Right hindlimb (tissue), 1 donor: Measurements from ENCODE around the gene RGS7.
A peak's percentile ranks its signal among the peaks of the same experiment; 100 is the strongest.

Source experiments
- DNase-seq: peaks from one replicate; pipeline ENCODE4 v3.0.0-alpha.2; 2018

The RGS7 gene

DNA sequence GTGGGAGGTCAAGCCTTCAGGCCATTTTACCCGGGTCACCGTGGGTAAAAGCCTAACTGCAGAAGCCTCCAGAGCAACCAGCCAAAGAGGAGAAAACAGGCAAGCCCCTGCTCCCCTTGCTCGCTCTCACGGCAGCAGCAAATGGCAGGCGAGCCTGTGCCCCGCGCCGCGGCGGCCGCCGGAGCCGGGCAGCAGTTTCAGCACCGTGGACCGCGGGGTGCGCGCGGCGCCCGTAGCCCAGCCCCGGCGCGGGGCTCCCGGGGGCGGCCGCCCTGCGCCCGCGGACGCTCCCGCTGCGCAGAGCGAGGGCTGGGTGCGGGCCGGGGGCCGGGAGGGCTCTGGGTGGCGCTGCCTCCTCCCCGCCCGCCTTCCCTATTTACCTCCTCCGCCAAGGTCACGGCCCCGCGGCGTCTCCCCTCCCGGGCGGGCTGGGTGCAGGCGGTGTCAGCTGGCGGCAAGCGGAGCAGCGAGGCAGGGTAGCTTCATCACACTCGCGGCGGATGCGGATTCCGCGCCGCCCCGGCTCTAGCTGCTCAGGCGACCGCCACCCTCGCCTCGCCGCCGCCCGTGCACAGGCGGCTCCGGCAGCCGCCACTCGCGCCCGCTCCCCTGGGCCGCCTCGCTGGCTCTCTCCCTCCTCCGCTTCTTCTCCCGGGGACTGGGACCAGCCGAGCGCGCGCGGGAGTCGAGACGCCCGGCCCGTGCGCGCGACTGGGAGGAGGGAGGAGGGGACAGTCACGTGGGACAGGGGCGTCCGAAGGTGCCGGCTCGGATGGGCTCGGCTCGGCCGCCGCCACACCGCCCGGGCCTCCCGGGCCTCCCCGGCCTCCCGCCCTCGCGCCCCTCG is at the start of gene RGS7:
TSS of gene RGS7 (minus strand) at position 687 of the 847 bp plus-strand sequence.
- DNase-seq: peak; percentile 69

DNA sequence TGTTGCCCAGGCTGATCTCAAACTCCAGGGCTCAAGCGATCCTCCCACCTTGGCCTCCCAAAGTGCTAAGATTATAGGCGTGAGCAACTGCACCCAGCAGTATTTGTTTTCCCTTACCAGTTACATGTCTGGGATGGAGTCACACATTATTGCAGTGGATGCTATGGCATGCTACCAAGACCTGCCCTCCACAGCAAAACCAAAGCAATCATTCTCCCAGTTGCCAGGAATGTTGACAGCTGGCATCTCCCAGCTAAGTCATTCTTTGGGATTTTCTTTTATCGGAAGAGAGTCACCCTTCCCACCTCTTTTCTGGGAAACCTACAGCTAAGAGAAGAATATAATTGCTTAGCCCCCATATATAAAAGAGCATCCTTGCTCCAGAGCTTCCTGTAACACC is 49.4 kb upstream of the RGS7 start:
- DNase-seq: no peak

DNA sequence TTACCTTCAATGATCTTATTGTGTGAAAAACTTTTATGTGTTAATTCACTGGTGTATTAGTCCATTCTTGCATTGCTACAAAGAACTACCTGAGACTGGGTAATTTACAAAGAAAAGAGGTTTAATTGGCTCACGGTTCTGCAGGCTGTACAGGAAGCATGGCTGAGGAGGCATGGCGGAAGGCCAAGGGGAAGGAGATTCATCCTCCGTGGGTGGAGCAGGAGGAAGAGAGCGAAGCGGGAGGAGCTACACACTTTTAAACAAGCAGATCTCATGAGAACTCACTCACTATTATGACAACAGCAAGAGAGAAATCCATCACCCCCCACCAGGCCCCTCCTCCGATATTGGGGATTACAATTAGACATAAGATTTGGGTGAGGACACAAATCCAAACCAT is 44.2 kb upstream of the RGS7 start:
- DNase-seq: no peak

DNA sequence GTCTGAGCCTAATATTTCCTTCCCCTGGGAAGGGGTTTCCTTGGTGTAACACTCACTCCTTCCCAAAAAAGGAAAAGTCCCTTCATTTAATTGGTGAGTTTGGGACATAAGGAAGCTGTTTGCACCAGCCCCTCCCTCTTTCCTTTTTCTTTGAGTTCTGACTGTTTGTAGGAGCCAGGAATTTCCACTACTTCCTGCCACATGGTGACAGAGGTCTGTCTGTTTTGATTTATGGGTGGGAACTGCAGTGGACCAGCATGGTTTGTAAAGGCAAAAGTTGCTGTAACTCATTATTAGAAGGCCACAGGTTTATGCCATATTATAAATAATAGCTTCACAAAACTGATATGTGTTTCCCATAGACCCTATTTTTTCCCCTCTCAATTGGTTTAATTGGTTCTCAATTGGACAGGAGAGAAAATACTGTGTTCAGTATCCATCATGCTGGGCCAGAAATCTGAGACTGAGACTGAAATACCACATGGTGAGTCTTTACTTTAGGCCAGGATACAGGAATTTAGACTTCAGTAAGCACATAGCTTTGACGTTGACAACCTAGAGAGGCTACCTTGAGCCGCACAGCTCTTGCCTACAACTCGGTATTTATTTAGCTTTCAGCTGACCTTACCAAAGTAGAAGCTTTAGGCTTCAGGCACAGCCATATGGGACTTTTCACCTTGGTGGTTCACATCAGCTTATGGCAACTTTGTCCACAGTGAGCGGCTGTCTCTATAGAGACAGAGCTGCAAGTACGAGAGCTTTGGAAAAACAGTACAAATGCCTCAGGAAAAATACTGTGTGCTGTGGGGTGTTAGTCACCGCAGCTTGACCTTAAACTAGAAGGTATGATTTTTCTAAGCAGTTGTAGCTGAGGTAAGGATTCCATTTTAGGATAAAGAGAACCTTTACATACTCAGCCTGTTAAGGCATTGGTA is 40.0 kb upstream of the RGS7 start:
- DNase-seq: no peak

DNA sequence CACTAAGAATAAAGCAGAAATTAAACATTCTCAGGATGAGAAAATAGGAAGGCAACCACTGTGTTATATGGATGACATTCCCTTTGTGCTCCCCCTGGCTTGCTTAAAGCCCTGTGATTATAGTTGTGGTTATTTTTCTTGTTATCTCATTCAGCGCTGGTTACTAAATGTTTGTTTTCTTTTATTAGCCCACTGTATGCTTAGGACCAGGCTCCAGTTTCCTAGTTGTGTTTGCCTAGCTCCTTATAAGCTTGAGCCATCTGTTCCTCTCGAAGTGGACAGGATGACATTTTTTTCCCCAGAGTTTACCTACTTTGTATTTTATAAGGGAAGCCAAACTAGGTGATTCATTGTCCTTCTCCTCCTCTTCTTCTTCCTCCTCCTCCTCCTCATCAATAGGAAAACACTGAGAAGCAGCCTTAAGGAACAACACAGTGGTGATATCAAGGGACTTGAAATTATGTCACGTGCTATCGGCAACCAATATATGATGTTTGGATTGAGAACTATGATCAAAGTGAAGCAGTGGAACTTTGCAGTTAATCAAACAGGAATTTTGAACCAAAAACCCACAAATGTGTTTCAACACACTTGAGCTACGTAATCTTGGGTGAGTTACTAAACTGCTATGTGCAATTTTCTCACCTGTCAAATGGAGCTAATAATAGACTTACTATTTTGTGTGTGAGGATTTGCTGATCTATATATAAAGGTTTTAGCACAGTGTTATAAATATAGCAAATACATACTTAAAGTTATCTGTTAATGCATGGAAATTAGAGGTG is 35.1 kb upstream of the RGS7 start:
- DNase-seq: no peak

DNA sequence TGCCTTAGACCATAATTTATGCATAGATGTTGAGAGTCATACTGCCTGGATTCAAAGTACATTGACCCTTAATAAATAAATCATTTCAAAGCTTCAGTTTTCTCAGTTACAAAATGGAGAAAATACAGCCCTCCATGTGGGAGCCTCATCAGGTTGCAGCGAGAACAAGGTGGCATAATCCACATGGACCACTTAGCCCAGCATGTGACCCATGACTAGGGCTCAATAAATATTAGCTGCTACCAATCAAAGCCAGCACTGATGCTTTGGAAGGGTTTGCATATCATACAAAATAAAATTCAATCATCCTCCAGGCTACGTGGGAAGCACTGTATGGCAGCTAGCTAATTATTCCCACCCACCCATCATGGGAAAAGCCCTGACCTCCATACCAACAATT is 33.5 kb upstream of the RGS7 start:
- DNase-seq: no peak

DNA sequence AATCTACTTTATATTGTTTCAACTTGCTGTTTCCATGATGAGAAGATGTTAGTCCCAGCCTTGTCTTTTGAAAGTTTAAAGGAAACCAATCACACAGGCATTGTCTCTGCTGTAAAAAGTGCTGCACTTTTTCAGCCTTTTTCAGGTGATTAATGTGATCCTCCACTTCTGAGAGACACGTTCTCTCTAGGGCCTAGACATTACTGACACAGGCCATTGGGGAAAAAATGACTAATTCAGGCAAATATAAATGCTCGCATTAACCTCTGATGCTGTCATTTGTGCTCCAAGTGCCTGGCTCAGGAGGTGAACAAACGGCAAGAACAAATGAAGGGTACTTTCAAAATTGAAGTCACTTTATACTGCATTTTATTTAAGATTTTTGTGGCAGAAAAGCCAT is 32.4 kb upstream of the RGS7 start:
- DNase-seq: no peak

DNA sequence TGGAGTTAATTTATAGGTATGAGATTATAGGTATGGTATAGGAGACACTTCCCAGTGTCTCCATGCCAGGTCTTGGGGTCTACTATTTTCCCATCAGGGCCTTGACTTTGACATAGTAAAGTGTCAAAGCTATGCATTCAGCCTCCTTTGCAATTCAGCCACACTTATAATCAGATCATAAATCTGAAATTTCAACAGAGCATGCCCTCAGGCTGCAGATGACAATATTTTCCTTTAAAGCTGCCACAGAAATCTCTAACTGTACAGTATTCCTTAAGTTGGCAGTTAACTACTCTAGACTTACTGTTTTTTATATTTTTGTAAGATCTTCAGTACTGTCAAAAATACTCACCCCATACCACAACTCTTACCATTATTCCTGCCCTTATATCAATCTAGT is 30.2 kb upstream of the RGS7 start:
- no peak for DNase-seq

DNA sequence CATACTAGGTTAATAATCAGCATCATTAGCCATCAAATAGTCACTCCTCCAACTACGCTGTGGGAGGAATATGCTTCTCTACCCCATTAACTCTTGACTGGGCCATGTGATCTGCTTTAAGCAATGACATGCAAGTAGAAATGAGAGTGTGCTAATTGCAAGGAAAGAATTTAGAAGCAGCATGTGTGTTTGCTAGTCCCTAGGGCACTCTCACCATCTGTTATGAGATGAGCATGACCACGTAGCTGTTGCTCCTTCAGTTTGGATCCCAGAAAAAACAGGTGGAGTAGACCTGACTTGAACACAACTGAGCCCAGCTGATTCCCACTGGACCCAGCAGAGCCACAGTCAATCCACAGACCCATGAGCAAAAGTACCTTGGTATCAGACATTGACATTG is 19.7 kb upstream of the RGS7 start:
- no peak for DNase-seq

DNA sequence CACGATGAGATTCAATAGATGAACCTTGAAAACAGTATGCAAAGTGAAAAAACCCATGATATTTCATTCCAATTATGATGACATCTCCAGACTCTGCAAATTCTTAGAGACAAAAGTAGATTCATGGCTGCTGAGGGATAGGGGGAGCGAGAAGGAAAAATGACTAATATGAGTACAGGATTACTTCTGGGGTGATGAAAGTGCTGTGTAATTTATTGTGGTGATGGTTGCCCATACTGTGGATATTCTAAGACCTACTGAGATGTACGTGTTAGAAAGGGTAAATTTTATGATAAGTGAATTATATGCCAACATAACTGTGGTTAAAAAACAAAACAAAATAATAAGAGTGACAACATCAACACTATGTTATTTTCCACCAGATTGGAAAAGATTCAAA is 18.9 kb upstream of the RGS7 start:
- DNase-seq: no peak

DNA sequence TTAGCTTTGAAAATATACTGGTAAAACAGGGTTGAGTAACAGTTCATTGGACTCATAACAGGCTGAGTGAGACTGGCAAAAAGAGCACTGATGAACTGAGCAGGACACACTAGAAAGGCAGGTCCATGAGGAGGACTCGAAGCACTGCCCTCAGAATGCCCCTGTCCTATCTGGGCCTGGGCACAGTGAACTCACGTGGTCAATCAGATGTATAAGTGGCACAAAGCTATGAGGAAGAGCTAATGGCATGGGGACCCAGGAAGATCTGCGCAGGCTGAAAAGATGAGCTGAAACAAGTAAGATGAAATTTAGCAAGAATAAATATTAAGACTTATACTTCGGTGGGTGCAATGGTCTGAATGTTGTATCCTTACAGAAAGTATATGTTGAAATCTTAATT is 9.2 kb upstream of the RGS7 start:
- DNase-seq: no peak

DNA sequence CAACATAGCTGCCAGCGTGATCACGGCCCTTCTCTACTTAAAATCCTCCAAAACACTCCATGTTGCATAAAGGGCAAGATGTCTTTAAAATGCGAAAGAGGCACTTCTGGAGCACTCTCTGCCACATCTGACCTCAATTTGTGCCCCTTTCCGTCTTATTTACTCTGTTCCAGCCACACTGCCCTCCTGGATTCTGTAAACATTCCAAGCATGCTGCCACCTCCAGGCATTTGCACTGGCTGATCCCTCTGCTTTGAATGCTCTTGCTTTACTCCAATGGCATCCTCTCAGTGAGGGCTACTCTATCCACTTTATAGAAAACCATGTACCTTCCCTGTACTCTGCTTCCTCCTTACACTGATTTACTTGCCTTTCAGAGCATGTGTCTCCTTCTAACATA is 5.3 kb upstream of the RGS7 start:
- DNase-seq: no peak

DNA sequence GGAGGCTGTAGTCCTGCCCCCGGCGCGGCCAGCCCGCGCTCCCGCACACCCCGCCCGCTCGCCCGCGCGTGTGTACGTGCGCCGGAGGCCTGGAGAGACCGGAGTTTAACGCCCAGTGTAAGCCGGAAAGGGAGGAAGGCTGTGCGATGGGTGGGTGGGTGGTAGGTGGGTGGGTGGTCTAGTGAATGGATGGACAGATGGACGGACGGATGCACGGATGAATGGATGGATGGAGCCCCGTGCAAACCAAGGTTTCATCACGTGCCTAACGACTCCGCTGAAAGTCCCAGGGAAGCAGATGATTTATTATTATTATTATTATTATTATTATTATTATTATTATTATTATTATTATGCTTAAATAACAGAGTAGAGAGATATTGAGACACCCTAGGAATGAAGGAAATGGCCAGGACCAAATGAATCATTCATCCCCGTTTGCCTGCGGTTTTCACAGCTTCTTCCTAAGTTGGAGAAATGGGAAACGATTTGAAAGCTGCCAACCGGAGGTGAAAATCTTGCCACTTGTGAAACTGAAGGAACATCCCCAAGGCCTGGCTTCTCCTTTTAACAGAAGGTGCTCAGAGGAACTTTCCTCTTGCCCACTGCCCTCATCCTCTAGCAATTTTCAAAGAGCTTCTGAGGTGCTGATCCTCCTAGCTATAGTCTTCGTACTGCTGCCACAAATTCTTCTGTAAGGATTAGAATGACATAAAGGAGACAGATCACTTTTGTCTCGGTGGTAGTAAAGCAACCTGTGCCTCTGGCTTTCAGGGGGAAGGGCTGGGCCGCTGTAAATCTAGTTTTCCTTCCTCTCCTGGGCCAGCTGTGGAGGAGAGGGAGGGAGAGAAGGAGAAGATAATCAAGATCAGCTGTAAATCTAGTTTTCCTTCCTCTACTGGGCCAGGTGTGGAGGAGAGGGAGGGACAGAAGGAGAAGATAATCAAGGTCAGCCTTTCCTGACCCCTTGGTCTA is 648 bp upstream of the RGS7 start:
- DNase-seq: no peak

DNA sequence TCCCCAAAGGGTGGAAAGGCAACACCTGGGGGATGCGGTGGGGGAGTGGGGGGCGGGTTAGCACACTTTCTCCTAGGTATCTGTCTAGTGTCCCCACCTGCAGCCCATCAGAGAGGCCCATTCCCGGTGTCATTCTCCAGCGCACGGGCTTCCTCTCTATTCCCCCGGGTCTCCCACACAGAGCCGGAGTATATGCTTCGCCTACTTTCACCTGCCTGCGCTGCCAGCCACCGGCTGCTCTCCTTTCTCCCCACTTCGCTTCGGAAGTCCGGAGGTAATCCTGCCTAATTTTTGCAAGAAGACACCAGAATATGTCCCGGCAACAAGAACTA is 852 bp downstream of the RGS7 start:
- no peak for DNase-seq

DNA sequence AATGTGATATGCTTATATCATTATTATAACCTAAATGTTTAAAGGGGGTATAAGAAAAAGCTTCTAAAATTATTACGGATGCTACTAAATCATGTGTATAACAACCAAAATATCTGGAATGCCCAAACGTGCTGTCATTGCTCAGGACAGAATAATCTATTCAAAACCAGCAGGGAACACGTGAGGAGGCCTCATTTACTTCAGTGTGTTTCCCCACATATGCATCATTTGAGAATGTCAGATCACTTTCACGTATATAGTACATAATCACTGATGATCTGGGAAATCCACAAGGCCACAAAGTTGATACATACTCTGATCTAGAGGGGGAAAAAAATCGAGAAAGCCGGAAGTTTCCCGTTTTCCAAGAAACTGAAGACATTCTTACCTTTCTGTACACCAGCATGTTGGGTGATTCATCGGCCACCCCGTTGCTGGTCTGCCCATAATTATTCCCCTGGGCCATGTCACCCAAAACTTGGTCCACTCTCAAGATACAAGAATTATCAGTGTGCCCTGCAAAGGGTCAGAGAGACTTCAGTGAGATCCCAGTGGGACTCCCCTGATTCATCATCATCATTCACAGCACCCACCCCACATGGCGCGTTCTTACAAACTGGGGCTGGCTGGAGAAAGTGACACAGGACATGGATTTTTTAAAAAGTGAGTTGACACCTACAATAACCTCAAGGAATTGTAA is 1.5 kb downstream of the RGS7 start:
- DNase-seq: no peak

DNA sequence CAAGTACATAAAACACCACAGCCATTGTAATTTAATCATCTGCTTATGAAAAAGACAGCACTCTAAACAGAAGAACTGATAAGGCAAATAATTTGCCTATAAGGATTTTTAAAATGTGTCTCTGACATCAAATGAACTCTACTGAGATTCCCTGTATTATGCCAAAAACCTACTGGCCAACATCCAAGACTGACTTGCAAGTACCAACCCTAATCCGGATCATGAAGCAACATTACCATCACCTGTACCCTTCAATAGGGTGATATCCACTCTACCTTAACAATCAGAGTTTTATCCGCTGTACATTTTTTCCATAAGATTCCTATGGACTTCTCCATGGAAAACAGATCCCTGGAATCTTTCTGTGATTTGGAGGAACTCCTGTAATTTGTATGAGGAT is 4.6 kb downstream of the RGS7 start:
- no peak for DNase-seq

DNA sequence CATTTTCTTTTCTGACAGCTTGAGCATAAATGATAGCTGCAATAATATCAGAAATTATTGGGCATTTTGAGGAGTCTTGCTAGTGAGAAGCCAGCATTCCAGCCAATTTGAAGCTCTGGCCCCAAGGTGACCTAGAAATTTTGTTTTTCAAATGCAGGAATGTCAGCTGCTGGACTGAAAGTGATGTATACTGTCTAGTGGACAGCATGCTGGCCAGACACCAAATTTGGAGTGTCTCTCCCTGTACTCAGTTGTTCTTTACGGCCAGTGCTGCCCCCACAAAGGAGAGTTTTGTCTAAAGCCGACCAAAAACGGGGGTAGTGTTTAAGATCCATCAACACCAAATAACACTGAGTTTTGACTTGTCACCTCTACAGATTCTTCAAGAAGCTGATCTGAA is 5.2 kb downstream of the RGS7 start:
- DNase-seq: no peak

DNA sequence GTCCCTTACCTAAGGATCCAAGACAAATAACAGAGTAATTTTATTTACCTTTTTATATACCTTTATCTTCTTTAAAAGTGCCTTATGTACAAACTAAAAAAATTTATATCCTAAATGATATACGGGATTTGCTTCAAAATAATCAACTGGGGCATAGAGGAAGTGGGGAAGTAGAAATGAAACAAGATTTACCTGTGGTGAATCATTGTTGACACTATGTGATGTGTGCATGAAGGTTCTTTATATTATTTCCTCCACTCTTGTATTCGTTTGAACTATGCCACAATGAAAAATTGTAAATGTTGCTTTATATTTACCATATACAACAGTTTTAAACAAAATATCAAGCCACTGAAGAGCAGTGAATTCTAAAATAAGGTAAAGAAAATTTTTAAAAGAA is 13.0 kb downstream of the RGS7 start:
- no peak for DNase-seq

DNA sequence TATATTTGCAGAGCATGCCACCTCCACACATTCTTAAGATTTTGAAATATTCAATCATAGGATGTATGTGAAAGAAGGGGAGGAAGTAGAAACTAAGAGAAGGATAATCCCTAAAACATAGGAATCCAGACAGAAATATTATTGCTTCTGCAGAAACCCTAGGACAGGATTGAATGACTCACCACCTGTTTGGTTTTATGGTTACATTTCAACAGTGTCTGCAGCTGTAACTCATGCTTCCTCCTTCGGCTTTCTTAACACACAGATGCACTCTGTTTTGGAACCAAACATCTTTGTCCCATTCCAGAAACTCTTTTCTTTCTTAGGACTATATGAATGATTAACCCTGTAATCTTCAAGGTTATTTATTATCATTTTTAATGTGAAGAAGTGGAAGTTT is 20.7 kb downstream of the RGS7 start:
- DNase-seq: no peak

DNA sequence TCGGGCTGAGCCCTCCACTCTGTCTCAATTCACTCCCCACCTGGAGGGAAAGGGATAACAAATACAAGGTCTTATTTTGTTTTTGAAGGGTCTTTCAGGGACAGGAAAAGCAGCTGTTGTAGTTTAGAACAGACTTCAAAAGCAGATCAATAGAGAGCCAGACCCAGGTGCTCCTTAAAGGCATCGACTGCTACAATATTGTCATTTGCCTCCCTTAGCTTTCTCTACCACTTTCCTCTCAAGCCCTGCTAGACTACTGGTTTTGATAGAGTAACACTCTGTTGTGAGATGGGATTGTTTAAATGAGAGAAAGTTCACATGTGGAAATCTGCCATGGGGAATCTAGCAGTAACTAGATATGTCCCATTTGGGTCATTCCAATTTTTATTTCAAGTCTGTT is 24.0 kb downstream of the RGS7 start:
- no peak for DNase-seq

DNA sequence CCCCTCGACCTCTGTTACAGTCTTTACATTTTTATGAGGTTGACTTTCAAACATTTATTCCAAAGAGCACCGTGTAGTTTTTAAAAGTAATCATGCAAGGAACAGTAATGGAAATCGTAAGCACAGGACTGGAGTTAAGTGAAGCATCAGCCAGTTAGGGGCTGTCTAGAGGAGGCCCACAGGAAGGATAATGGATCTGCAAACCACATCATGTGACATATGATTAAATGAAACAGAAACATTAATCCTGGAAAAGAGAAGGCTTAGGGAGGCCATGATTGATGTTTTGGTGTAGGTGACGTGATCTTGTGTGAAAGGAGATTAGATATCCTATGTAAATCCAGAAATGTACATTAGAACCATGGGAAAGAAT is 25.0 kb downstream of the RGS7 start:
- no peak for DNase-seq
